Measurements from ENCODE around the gene ARHGAP40. TPM values are rescaled to one million over a fixed set of nuclear protein-coding genes. Genes with fewer than 3 reads are reported as not detected.

ARHGAP40 gene
- total and polyA plus RNA-seq, 2 of the 8 experiments (the other 6 are each of a cell fraction or from before 2014, with no cell fraction given), result 0.74 to 1.4 TPM

DNA sequence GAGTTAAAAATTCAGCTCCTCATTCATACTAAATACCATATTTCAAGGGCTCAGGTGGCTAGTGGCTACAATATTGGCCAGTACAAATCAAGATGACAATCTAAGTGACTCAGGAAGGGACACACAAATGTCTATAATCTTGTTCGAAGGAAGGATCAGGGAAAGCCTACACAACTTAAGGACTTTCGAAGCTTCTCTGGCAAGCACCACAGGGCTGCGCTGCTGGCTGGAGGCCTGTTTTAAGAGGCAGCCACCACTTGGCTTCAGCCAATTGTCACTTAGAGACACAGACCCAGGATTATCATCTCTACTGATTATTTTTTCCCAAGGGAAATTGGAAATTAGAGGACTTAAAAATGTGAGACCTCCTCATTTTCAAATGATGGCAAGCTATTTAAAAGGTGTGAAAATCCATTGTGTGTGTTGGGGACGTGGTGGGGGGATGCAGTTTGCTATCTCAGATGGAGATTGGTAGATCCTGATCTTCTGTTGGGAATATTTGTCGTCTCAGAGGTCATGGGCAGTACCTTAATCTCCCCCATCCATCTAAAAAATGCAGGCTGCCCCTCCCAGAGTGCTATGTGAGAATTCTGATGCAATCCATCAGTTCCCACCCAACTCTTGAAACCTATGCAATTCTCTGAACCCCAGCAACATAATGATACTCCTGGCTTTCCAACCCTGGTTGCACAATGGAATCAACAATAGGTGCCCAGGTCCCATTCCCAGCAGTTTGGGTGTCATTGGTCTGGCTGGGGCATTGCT lies 11.3 kb downstream of the ARHGAP40 start:
- FAIRE-seq (no peak), DNase-seq (ENCODE audit: low read depth in 1 of 2, low spot score in 2 of 2) (no peak)
- no peak overlapping the region for H2BK20ac ChIP-seq (ENCODE audit: low read length)
- no peaks in the 10 kb centered on the region for H3K23me2 ChIP-seq (ENCODE audit: low read depth, low read length)
- H4K91ac ChIP-seq (replicated peaks; ENCODE audit: insufficient read length, low read length), result no peak overlapping the region
- no peaks in the 10 kb centered on the region for H3K79me1 ChIP-seq (ENCODE audit: low read depth, low read length)
- H2BK120ac ChIP-seq (replicated peaks; ENCODE audit: low read depth, low read length), result no peak overlapping the region
- H3K79me2 ChIP-seq (ENCODE audit: control insufficient read depth in 1 of 2, insufficient read depth in 2 of 2, low read length in 2 of 2), result no peaks in the 10 kb centered on the region
- H2BK15ac ChIP-seq (ENCODE audit: low read length), result no peak overlapping the region
- H4K5ac ChIP-seq (ENCODE audit: insufficient read length, low read depth, low read length), result no peak overlapping the region
- H3K27me3 ChIP-seq (replicated peaks in 1 of 4; ENCODE audit: control insufficient read depth in 3 of 4, extremely low read depth in 1 of 4, insufficient read depth in 3 of 4, low read length in 3 of 4), result no peaks in the 10 kb centered on the region
- H2AK5ac ChIP-seq (ENCODE audit: low read depth, low read length), result no peak overlapping the region
- CTCF ChIA-PET (ENCODE audit: partially characterized antibody), result interaction anchor here (1.0 to 1.2 kb wide), 2 partner anchors 9 to 24 kb away, joined by 4 to 5 read pairs; no protein-coding TSS in a partner anchor
- no peak overlapping the region for H3K9ac ChIP-seq (replicated peaks in 1 of 4; ENCODE audit: extremely low read depth in 1 of 4, low read depth in 3 of 4, low read length in 3 of 4)
- H3K4me3 ChIP-seq (ENCODE audit: extremely low read depth in 1 of 4, insufficient read depth in 2 of 4, low read depth in 3 of 4, low read length in 4 of 4), result no peak overlapping the region
- H2BK5ac ChIP-seq (ENCODE audit: low read depth, low read length), result no peak overlapping the region
- H3K56ac ChIP-seq (replicated peaks; ENCODE audit: insufficient read length, low read depth, low read length), result no peak overlapping the region
- no peak overlapping the region for H3K14ac ChIP-seq (ENCODE audit: insufficient read length)
- no peaks in the 10 kb centered on the region for H3K9me3 ChIP-seq (ENCODE audit: insufficient read depth in 2 of 2, low read depth in 1 of 2, low read length in 1 of 2)
- H4K8ac ChIP-seq (ENCODE audit: extremely low read depth, insufficient read depth, low read length), result no peak overlapping the region
- H3K4ac ChIP-seq (replicated peaks; ENCODE audit: insufficient read length, low read depth, low read length), result no peak overlapping the region
- H3K36me3 ChIP-seq (ENCODE audit: control insufficient read depth in 2 of 4, insufficient read depth in 4 of 4, low read length in 3 of 4), result no peaks in the 10 kb centered on the region
- H2AFZ ChIP-seq (ENCODE audit: low read length), result no peak overlapping the region
- peaks cover 0 to 6% (median 3%) of the 10 kb centered on the region in 4 experiments; a peak in 4 of 7 replicates for H3K4me1 ChIP-seq (replicated peaks in 1 of 4; ENCODE audit: control insufficient read depth in 3 of 4, insufficient read depth in 4 of 4, low read length in 3 of 4)
- H3K18ac ChIP-seq (ENCODE audit: extremely low read depth, low read length), result no peak overlapping the region
- no peak overlapping the region for H3K4me2 ChIP-seq (ENCODE audit: insufficient read depth in 1 of 2, low read depth in 2 of 2, low read length in 2 of 2)
- H2BK12ac ChIP-seq (ENCODE audit: low read depth, low read length), result no peak overlapping the region
- H3K27ac ChIP-seq (ENCODE audit: low read depth, low read length), result no peak overlapping the region
- WGBS, 2 experiments (ENCODE audit: extremely low coverage in 1 of 2, insufficient coverage in 1 of 2, insufficient read length in 1 of 2, insufficient replicate concordance in 2 of 2, low coverage in 1 of 2, low lambda C conversion rate in 2 of 2, missing lambda C conversion rate in 1 of 2), result 83% methylated on average over 5 of the region's 5 CpGs; no CpG with 5 or more reads in 1 of the 2 experiments
- POLR2A ChIA-PET (ENCODE audit: partially characterized antibody), result interaction anchor here (1.0 to 1.6 kb wide), 2 partner anchors 34 to 178 kb away, joined by 3 to 4 read pairs; partner anchors contain the start of gene SNHG17
- no peak overlapping the region for H3K23ac ChIP-seq (ENCODE audit: insufficient read length)
- no peaks in the 10 kb centered on the region for H4K20me1 ChIP-seq (replicated peaks in 1 of 2; ENCODE audit: control insufficient read depth in 1 of 2, insufficient read depth in 2 of 2, low read length in 2 of 2)
- TF ChIP-seq RBBP5 (IDR thresholded peaks at IDR 0.05; ENCODE audit: borderline replicate concordance, low read depth, low read length) (no peak), TAF7 (optimal IDR thresholded peaks at IDR 0.05; ENCODE audit: borderline replicate concordance, low read depth, low read length) (no peak), CBX8 (IDR thresholded peaks at IDR 0.05; ENCODE audit: borderline replicate concordance, low read depth, low read length) (no peak), CHD2 (IDR thresholded peaks at IDR 0.05; ENCODE audit: low read length) (no peak), CTBP2 (IDR thresholded peaks at IDR 0.05; ENCODE audit: borderline replicate concordance, insufficient read depth, insufficient read length, low read length) (no peak), BACH1 (IDR thresholded peaks at IDR 0.05; ENCODE audit: low read length) (no peak), RAD21 (IDR thresholded peaks at IDR 0.05 in 1 of 2, conservative IDR thresholded peaks at IDR 0.05 in 1 of 2; ENCODE audit: low read depth in 2 of 2, low read length in 2 of 2) (no peak), SIRT6 (IDR thresholded peaks at IDR 0.05; ENCODE audit: low read length) (no peak), KDM4A (IDR thresholded peaks at IDR 0.05; ENCODE audit: low read depth, low read length, severe bottlenecking) (no peak), TBP (IDR thresholded peaks at IDR 0.05; ENCODE audit: low read depth, low read length) (no peak), ASH2L (IDR thresholded peaks at IDR 0.05; ENCODE audit: low read length) (no peak), CREB1 (IDR thresholded peaks at IDR 0.05) (no peak)

All from H1 (cell line).